ENCODE data around the gene PCLO. TPM values are rescaled to one million over a fixed set of nuclear protein-coding genes. Genes with fewer than 3 reads are reported as not detected.

The PCLO gene
- total and polyA plus RNA-seq, 7 experiments from 2014 or later = under 0.01 to 0.10 TPM; not detected in 5

DNA sequence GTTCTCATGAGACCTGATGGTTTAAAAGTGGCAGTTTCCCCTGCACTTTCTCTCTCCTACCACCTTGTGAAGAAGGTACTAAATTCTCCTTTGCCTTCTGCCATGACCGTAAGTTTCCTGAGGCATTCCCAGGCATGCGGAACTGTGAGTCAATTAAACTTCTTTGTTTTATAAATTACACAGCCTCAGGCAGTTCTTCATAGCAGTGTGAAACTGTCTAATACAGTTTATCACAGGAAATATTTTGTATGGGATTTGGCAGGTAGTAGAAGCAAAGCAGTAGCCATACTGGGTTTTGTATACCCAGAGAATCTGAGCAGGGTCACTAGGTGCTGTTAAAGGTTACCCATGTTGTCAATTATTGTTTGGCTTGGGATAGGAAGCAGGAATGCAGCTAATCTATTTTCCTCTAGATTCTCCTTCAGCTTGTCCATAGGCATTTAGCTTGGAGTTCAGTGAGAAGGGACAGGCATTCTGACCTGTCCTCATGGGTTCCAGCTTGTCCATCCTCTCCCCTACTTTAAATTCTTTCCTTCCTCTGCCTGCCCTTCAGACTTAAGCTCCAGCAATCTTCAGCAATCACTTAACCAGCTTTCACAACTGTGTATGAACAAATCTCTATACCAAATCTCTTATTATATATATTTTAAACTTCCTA, 186.7 kb downstream of the PCLO start:
- H3K4me3 Mint-ChIP-seq = no peak overlapping the region
- ATAC-seq = no peak
- H3K4me1 Mint-ChIP-seq = no peaks in the 10 kb centered on the region
- Histone ChIP-seq H3K4me3 (ENCODE audit: low read length) (no peak overlapping the region), H3K4me1 (ENCODE audit: control insufficient read depth in 2 of 2, insufficient read depth in 2 of 2, low read length in 2 of 2) (no peaks in the 10 kb centered on the region), H3K27ac (ENCODE audit: low read depth, low read length) (no peak overlapping the region), H3K36me3 (ENCODE audit: control insufficient read depth in 2 of 3, insufficient read depth in 3 of 3, low read length in 3 of 3) (no peaks in the 10 kb centered on the region), H3K9me3 (ENCODE audit: control insufficient read depth in 2 of 3, low read length in 3 of 3) (no peaks in the 10 kb centered on the region), H3K27me3 (ENCODE audit: control insufficient read depth in 2 of 2, insufficient read depth in 2 of 2, low read length in 2 of 2) (no peaks in the 10 kb centered on the region)
- ChIA-PET POLR2A (no interaction called here), CTCF (no interaction called here)
- no peaks in the 10 kb centered on the region for H3K36me3 Mint-ChIP-seq
- H3K27ac Mint-ChIP-seq = no peak overlapping the region
- H3K27me3 Mint-ChIP-seq = no peaks in the 10 kb centered on the region
- DNase-seq = no peak
- intact Hi-C loops (cut with micrococcal nuclease) = no loop called here
- H3K9me3 Mint-ChIP-seq = peaks cover 0 to 1% (median 0%) of the 10 kb centered on the region in 11 donors

DNA sequence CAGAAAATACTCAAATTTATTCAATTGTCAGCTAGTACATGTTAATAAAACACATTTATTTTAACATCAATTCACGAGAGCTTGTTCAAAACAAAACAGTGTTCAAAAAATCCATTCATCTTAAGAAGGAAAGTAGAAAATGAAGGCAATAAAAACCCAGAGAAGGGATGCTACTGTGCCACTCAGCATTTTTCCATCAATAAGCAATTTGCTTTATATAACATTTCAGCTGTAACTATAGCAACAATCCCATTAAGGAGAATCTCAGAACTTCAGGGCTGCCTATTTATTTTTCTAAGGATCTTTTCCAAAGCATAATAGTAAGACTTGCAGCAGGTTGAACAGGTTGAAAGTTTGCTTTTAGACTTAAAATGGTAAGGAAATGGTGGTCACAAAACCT, 190.5 kb downstream of the PCLO start:
- H3K4me3 Mint-ChIP-seq = no peak overlapping the region
- Histone ChIP-seq H3K4me3 (ENCODE audit: low read length) (no peak overlapping the region), H3K27me3 (ENCODE audit: control insufficient read depth in 2 of 2, insufficient read depth in 2 of 2, low read length in 2 of 2) (no peaks in the 10 kb centered on the region), H3K9me3 (ENCODE audit: control insufficient read depth in 2 of 3, low read length in 3 of 3) (no peaks in the 10 kb centered on the region), H3K27ac (ENCODE audit: low read depth, low read length) (no peak overlapping the region), H3K36me3 (ENCODE audit: control insufficient read depth in 2 of 3, insufficient read depth in 3 of 3, low read length in 3 of 3) (no peaks in the 10 kb centered on the region), H3K4me1 (ENCODE audit: control insufficient read depth in 2 of 2, insufficient read depth in 2 of 2, low read length in 2 of 2) (no peaks in the 10 kb centered on the region)
- DNase-seq (no peak), ATAC-seq (no peak)
- H3K27me3 Mint-ChIP-seq = no peaks in the 10 kb centered on the region
- ChIA-PET POLR2A (no interaction called here), CTCF (no interaction called here)
- H3K36me3 Mint-ChIP-seq = no peaks in the 10 kb centered on the region
- intact Hi-C loops (cut with micrococcal nuclease) = no loop called here
- H3K4me1 Mint-ChIP-seq = no peaks in the 10 kb centered on the region
- peaks cover 0 to 5% (median 0%) of the 10 kb centered on the region in 11 donors for H3K9me3 Mint-ChIP-seq
- no peak overlapping the region for H3K27ac Mint-ChIP-seq

GRCh38 chr7:82965088-82966036, 197.3 kb downstream of the PCLO start:
- no peak overlapping the region for H3K4me3 Mint-ChIP-seq
- Histone ChIP-seq H3K27me3 (ENCODE audit: control insufficient read depth in 2 of 2, insufficient read depth in 2 of 2, low read length in 2 of 2) (no peaks in the 10 kb centered on the region), H3K4me1 (ENCODE audit: control insufficient read depth in 2 of 2, insufficient read depth in 2 of 2, low read length in 2 of 2) (no peaks in the 10 kb centered on the region), H3K4me3 (ENCODE audit: low read length) (no peak overlapping the region), H3K9me3 (ENCODE audit: control insufficient read depth in 2 of 3, low read length in 3 of 3) (no peaks in the 10 kb centered on the region), H3K36me3 (ENCODE audit: control insufficient read depth in 2 of 3, insufficient read depth in 3 of 3, low read length in 3 of 3) (no peaks in the 10 kb centered on the region), H3K27ac (ENCODE audit: low read depth, low read length) (no peak overlapping the region)
- no peaks in the 10 kb centered on the region for H3K27me3 Mint-ChIP-seq
- intact Hi-C loops (cut with micrococcal nuclease) = no loop called here
- DNase-seq (no peak), ATAC-seq (no peak)
- ChIA-PET POLR2A (no interaction called here), CTCF (no interaction called here)
- H3K36me3 Mint-ChIP-seq = no peaks in the 10 kb centered on the region
- H3K9me3 Mint-ChIP-seq = peaks cover 0 to 20% (median 1%) of the 10 kb centered on the region in 11 donors
- no peaks in the 10 kb centered on the region for H3K4me1 Mint-ChIP-seq
- no peak overlapping the region for H3K27ac Mint-ChIP-seq

GRCh38 chr7:82964150-82964882, 198.4 kb downstream of the PCLO start:
- ChIA-PET POLR2A (no interaction called here), CTCF (no interaction called here)
- DNase-seq (no peak), ATAC-seq (no peak)
- no peaks in the 10 kb centered on the region for H3K9me3 ChIP-seq (ENCODE audit: control insufficient read depth in 2 of 3, low read length in 3 of 3)
- H3K27me3 Mint-ChIP-seq = no peaks in the 10 kb centered on the region
- H3K4me1 ChIP-seq (ENCODE audit: control insufficient read depth in 2 of 2, insufficient read depth in 2 of 2, low read length in 2 of 2) = no peaks in the 10 kb centered on the region
- no peak overlapping the region for H3K4me3 ChIP-seq (ENCODE audit: low read length)
- no peak overlapping the region for H3K27ac Mint-ChIP-seq
- no peak overlapping the region for H3K27ac ChIP-seq (ENCODE audit: low read depth, low read length)
- peaks cover 0 to 20% (median 1%) of the 10 kb centered on the region in 11 donors for H3K9me3 Mint-ChIP-seq
- no peak overlapping the region for H3K4me3 Mint-ChIP-seq
- no peaks in the 10 kb centered on the region for H3K36me3 ChIP-seq (ENCODE audit: control insufficient read depth in 2 of 3, insufficient read depth in 3 of 3, low read length in 3 of 3)
- H3K27me3 ChIP-seq (ENCODE audit: control insufficient read depth in 2 of 2, insufficient read depth in 2 of 2, low read length in 2 of 2) = no peaks in the 10 kb centered on the region
- H3K4me1 Mint-ChIP-seq = no peaks in the 10 kb centered on the region
- H3K36me3 Mint-ChIP-seq = no peaks in the 10 kb centered on the region
- intact Hi-C loops (cut with micrococcal nuclease) = no loop called here

DNA sequence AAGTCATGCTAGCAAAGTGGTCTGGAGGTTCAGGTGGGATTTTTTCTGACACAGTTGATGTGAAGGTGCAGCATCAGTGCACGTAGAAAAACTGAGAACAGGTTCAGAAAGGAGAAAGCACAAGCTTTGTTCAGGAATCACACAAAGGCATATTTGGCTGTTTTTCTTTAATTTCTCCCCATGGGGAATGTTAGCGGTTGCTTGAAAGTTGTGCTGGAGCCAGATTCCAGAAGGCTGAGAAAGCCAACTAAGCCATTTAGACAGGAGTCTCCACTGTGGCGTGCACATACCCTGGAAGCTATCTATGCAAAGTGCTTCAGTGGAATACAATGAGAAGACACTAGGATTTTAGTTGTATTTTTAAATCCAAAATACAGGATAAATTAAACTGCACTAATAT, 201.4 kb downstream of the PCLO start:
- Histone ChIP-seq H3K36me3 (ENCODE audit: control insufficient read depth in 2 of 3, insufficient read depth in 3 of 3, low read length in 3 of 3) (no peaks in the 10 kb centered on the region), H3K4me3 (ENCODE audit: low read length) (no peak overlapping the region), H3K27ac (ENCODE audit: low read depth, low read length) (no peak overlapping the region), H3K9me3 (ENCODE audit: control insufficient read depth in 2 of 3, low read length in 3 of 3) (no peaks in the 10 kb centered on the region), H3K27me3 (ENCODE audit: control insufficient read depth in 2 of 2, insufficient read depth in 2 of 2, low read length in 2 of 2) (no peaks in the 10 kb centered on the region), H3K4me1 (ENCODE audit: control insufficient read depth in 2 of 2, insufficient read depth in 2 of 2, low read length in 2 of 2) (no peaks in the 10 kb centered on the region)
- Mint-ChIP-seq H3K4me3 (no peak overlapping the region), H3K27me3 (no peaks in the 10 kb centered on the region), H3K36me3 (no peaks in the 10 kb centered on the region), H3K27ac (no peak overlapping the region), H3K4me1 (no peaks in the 10 kb centered on the region), H3K9me3 (peaks cover 0 to 15% (median 2%) of the 10 kb centered on the region in 11 donors)
- DNase-seq (no peak), ATAC-seq (no peak)
- intact Hi-C loops (cut with micrococcal nuclease) = no loop called here
- CTCF ChIA-PET = no interaction called here
- POLR2A ChIA-PET = no interaction called here

GRCh38 chr7:82959528-82959927, 203.2 kb downstream of the PCLO start:
- Histone ChIP-seq H3K9me3 (ENCODE audit: control insufficient read depth in 2 of 3, low read length in 3 of 3) (no peaks in the 10 kb centered on the region), H3K27me3 (ENCODE audit: control insufficient read depth in 2 of 2, insufficient read depth in 2 of 2, low read length in 2 of 2) (no peaks in the 10 kb centered on the region), H3K27ac (ENCODE audit: low read depth, low read length) (no peak overlapping the region), H3K4me3 (ENCODE audit: low read length) (no peak overlapping the region), H3K4me1 (ENCODE audit: control insufficient read depth in 2 of 2, insufficient read depth in 2 of 2, low read length in 2 of 2) (no peaks in the 10 kb centered on the region), H3K36me3 (ENCODE audit: control insufficient read depth in 2 of 3, insufficient read depth in 3 of 3, low read length in 3 of 3) (no peaks in the 10 kb centered on the region)
- Mint-ChIP-seq H3K27me3 (no peaks in the 10 kb centered on the region), H3K27ac (no peak overlapping the region), H3K36me3 (no peaks in the 10 kb centered on the region), H3K4me3 (no peak overlapping the region), H3K9me3 (peaks cover 0 to 7% (median 1%) of the 10 kb centered on the region in 11 donors), H3K4me1 (no peaks in the 10 kb centered on the region)
- ChIA-PET CTCF (no interaction called here), POLR2A (no interaction called here)
- intact Hi-C loops (cut with micrococcal nuclease) = no loop called here
- ATAC-seq (no peak), DNase-seq (no peak)
